Esophagus muscularis mucosa (tissue), 3 donors: ENCODE data around the gene ERBB4.

ENCODE experiments used
- CTCF ChIP-seq, 3 experiments: fragments of 200-600 bp in 2 of 3; fragments of 450-650 bp in 1 of 3; sonication (generic) in 2 of 3; IDR thresholded peaks; one replicate each; pipeline ENCODE4 v1.5.1; 2017 to 2019; ENCODE audit warnings: antibody characterized with exemption in 3 of 3, mild to moderate bottlenecking in 2 of 3, moderate library complexity in 1 of 3
- POLR2A ChIP-seq: fragments of 450-650 bp; IDR thresholded peaks from one replicate; pipeline ENCODE4 v1.6.1; 2017; ENCODE audit warnings: antibody characterized with exemption, moderate library complexity, mild to moderate bottlenecking, low read depth

GRCh38 chr2:212265777-212266176, 272.8 kb downstream of the ERBB4 start:
- no peak for TF ChIP-seq CTCF (IDR thresholded peaks at IDR 0.05)
- TF ChIP-seq POLR2A: no peak
